ENCODE results near the gene IMMP2L.

- no peak for TF ChIP-seq CTCF (IDR thresholded peaks at IDR 0.05)
- TF ChIP-seq POLR2A (IDR thresholded peaks at IDR 0.05) = no peak
Observed at GRCh38 chr7:111266613-111267012, 295.7 kb downstream of the IMMP2L start.

Data from uterus (tissue), 2 donors.